ENCODE results near the gene GHITM.

DNA sequence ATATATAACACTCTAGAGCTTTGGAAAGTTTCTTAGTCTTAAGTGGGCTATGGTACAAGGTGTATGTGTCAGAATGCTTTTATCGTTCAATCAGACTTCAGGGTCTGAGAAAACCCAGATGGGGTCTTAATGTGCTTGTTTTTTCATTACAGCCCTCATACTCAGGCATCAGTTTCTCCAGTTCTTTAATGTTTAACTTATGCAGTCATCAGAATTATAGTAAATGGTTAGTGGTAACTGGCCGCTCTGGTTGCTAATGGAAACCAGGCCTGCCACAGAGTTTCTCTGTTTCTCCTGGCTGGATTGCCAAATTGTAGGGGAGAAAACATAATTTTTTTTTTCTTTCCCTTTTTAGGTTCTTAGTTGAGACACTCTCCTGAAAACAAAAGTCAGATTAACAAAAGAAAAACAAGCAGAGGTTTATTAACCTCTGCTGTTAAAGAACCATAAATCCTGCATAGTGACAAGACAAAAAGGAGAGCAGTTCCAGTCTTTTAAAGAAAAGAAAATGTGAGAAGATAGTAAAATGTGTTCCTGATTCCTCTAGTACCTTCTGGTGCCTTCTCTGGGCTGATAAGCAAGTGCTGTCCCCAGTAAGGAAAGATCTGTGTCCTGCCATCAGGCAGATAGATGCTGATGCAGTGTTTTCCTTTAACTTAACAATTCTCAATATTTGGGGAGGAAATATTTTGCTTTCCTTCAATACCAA is 21.5 kb upstream of the GHITM start:
- TF ChIP-seq, protein P1, sequence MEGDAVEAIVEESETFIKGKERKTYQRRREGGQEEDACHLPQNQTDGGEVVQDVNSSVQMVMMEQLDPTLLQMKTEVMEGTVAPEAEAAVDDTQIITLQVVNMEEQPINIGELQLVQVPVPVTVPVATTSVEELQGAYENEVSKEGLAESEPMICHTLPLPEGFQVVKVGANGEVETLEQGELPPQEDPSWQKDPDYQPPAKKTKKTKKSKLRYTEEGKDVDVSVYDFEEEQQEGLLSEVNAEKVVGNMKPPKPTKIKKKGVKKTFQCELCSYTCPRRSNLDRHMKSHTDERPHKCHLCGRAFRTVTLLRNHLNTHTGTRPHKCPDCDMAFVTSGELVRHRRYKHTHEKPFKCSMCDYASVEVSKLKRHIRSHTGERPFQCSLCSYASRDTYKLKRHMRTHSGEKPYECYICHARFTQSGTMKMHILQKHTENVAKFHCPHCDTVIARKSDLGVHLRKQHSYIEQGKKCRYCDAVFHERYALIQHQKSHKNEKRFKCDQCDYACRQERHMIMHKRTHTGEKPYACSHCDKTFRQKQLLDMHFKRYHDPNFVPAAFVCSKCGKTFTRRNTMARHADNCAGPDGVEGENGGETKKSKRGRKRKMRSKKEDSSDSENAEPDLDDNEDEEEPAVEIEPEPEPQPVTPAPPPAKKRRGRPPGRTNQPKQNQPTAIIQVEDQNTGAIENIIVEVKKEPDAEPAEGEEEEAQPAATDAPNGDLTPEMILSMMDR (IDR thresholded peaks at IDR 0.05): no peak
- no peak for TF ChIP-seq POLR2A (IDR thresholded peaks at IDR 0.05)

Measured in esophagus squamous epithelium (tissue), 4 donors.